HEK293 (cell line): ENCODE results near the gene LY6G5C.

Experiments
- ZBTB20 ChIP-seq: fragments of 450-650 bp; formaldehyde crosslinking; IDR thresholded peaks from 2 replicates; pipeline ENCODE4 v1.5.1; 2016; ENCODE audit warnings: missing biosample characterization, missing genetic modification characterization
- ZNF174 ChIP-seq: fragments of 450-650 bp; formaldehyde crosslinking; IDR thresholded peaks from 2 replicates; pipeline ENCODE4 v1.5.0; 2017; ENCODE audit warnings: missing biosample characterization, mild to moderate bottlenecking, missing genetic modification characterization
- ZNF24 ChIP-seq: fragments of 450-650 bp; formaldehyde crosslinking; IDR thresholded peaks from 2 replicates; pipeline ENCODE4 v1.5.1; 2016; ENCODE audit warnings: missing biosample characterization, missing genetic modification characterization
- TF ChIP-seq, protein P1 (sequence below): fragments of 450-650 bp; formaldehyde crosslinking; IDR thresholded peaks from 2 replicates; pipeline ENCODE4 v1.5.1; 2016; ENCODE audit warnings: missing biosample characterization, missing genetic modification characterization, low read depth
- TF ChIP-seq, protein P2 (sequence below): fragments of 450-650 bp; formaldehyde crosslinking; IDR thresholded peaks from 2 replicates; pipeline ENCODE4 v1.5.1; 2016; ENCODE audit warnings: missing biosample characterization, missing genetic modification characterization
- TF ChIP-seq, protein P3 (sequence below): fragments of 450-650 bp; formaldehyde crosslinking; IDR thresholded peaks from 2 replicates; pipeline ENCODE4 v1.5.1; 2016; ENCODE audit warnings: missing biosample characterization, missing genetic modification characterization

DNA sequence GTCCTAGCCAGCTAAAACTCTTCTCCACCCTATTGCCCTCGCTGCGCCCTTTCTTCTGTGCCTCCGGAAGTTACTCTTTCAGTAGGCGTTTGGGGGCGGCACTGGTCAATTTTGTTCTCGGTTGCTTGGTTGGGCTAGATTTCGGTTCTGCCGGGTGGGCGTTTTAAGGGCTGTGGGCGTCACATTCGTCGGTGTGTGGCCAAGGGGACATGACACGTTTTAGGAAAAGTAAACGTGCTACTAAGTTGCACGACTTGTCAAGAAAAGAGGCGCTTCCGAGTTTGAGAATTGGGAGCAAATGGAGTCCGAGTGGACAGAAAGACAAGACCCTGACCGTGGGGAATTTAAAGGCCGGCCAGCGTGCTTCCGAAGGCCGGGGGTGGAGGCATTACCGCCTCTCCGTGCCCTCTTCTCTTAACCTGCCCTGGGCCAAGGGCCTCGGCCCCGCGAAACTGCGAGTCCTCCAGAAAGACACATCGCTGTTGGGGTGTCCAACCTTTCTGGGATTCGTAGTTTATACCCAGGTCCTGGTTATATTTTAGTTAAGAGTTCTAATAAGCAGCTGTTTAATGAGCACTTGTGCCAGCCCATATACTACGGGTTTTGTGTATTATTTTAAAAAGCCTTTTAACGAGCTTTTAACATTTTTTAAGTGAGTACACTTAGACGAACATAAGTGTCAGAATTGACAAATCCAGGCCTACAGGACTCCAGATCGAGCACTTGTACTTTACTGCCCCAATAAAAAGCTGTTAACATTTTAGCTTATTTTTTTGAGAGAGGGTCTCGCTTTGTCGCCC lies 27.7 kb downstream of the LY6G5C start:
- peak; percentile 41; the same call in 1 of the 2 replicates for TF ChIP-seq ZBTB20
- no peak for TF ChIP-seq ZNF24 (tag by site-specific recombination)
- TF ChIP-seq, protein P1, sequence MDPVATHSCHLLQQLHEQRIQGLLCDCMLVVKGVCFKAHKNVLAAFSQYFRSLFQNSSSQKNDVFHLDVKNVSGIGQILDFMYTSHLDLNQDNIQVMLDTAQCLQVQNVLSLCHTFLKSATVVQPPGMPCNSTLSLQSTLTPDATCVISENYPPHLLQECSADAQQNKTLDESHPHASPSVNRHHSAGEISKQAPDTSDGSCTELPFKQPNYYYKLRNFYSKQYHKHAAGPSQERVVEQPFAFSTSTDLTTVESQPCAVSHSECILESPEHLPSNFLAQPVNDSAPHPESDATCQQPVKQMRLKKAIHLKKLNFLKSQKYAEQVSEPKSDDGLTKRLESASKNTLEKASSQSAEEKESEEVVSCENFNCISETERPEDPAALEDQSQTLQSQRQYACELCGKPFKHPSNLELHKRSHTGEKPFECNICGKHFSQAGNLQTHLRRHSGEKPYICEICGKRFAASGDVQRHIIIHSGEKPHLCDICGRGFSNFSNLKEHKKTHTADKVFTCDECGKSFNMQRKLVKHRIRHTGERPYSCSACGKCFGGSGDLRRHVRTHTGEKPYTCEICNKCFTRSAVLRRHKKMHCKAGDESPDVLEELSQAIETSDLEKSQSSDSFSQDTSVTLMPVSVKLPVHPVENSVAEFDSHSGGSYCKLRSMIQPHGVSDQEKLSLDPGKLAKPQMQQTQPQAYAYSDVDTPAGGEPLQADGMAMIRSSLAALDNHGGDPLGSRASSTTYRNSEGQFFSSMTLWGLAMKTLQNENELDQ (tag by site-specific recombination): no peak
- TF ChIP-seq, protein P2, sequence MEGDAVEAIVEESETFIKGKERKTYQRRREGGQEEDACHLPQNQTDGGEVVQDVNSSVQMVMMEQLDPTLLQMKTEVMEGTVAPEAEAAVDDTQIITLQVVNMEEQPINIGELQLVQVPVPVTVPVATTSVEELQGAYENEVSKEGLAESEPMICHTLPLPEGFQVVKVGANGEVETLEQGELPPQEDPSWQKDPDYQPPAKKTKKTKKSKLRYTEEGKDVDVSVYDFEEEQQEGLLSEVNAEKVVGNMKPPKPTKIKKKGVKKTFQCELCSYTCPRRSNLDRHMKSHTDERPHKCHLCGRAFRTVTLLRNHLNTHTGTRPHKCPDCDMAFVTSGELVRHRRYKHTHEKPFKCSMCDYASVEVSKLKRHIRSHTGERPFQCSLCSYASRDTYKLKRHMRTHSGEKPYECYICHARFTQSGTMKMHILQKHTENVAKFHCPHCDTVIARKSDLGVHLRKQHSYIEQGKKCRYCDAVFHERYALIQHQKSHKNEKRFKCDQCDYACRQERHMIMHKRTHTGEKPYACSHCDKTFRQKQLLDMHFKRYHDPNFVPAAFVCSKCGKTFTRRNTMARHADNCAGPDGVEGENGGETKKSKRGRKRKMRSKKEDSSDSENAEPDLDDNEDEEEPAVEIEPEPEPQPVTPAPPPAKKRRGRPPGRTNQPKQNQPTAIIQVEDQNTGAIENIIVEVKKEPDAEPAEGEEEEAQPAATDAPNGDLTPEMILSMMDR (tag by site-specific recombination): peak; percentile 35; the same call in 1 of the 2 replicates
- TF ChIP-seq, protein P3, sequence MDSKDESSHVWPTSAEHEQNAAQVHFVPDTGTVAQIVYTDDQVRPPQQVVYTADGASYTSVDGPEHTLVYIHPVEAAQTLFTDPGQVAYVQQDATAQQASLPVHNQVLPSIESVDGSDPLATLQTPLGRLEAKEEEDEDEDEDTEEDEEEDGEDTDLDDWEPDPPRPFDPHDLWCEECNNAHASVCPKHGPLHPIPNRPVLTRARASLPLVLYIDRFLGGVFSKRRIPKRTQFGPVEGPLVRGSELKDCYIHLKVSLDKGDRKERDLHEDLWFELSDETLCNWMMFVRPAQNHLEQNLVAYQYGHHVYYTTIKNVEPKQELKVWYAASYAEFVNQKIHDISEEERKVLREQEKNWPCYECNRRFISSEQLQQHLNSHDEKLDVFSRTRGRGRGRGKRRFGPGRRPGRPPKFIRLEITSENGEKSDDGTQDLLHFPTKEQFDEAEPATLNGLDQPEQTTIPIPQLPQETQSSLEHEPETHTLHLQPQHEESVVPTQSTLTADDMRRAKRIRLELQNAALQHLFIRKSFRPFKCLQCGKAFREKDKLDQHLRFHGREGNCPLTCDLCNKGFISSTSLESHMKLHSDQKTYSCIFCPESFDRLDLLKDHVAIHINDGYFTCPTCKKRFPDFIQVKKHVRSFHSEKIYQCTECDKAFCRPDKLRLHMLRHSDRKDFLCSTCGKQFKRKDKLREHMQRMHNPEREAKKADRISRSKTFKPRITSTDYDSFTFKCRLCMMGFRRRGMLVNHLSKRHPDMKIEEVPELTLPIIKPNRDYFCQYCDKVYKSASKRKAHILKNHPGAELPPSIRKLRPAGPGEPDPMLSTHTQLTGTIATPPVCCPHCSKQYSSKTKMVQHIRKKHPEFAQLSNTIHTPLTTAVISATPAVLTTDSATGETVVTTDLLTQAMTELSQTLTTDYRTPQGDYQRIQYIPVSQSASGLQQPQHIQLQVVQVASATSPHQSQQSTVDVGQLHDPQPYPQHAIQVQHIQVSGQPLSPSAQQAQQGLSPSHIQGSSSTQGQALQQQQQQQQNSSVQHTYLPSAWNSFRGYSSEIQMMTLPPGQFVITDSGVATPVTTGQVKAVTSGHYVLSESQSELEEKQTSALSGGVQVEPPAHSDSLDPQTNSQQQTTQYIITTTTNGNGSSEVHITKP (tag by site-specific recombination): no peak
- TF ChIP-seq ZNF174 (tag by site-specific recombination): no peak
